Hair follicle dermal papilla cell (primary cell): ENCODE measurements around the gene PCDHGA2. TPM values are rescaled to one million over a fixed set of nuclear protein-coding genes. Genes with fewer than 3 reads are reported as not detected.

Experiments used
- total RNA-seq: library from RNA; depleted of rRNA; stranded (reverse); fragments of >200 nt; gene quantifications from 2 replicates; pipeline ENCODE4 v1.2.3, GENCODE V29; 2012

PCDHGA2 gene
- 4.2 and 6.0 TPM in 2 replicates for total RNA-seq

GRCh38 chr5:141338538-141339306, at the start of gene PCDHGA2:
TSS of gene PCDHGA2 (plus strand) at chr5:141338760.

GRCh38 chr5:141303756-141304155, 34.8 kb upstream of the PCDHGA2 start, which contains the start of gene SLC25A2:
TSS of gene SLC25A2 (minus strand) at chr5:141304049. CDS start at chr5:141303865, 184 bp downstream.

GRCh38 chr5:141320225-141321169, 18.1 kb upstream of the PCDHGA2 start, which contains the start of gene TAF7:
TSS of gene TAF7 (minus strand) at chr5:141320784. CDS start at chr5:141320044, 740 bp downstream.

GRCh38 chr5:141330299-141331080, 8.1 kb upstream of the PCDHGA2 start, which contains the start of gene PCDHGA1:
TSS of gene PCDHGA1 (plus strand) at chr5:141330514.

GRCh38 chr5:141343242-141343952, 4.8 kb downstream of the PCDHGA2 start, which contains the start of gene PCDHGA3:
TSS of gene PCDHGA3 (plus strand) at chr5:141343829. CDS start at chr5:141344034, 205 bp downstream.

GRCh38 chr5:141349917-141350619, 11.5 kb downstream of the PCDHGA2 start, which contains the start of gene PCDHGB1:
TSS of gene PCDHGB1 (plus strand) at chr5:141350099. CDS start at chr5:141350261, 162 bp downstream.

GRCh38 chr5:141354900-141355469, 16.4 kb downstream of the PCDHGA2 start, which contains the start of gene PCDHGA4:
TSS of gene PCDHGA4 (plus strand) at chr5:141355021. CDS start at chr5:141355108, 87 bp downstream.

GRCh38 chr5:141359790-141360426, 21.3 kb downstream of the PCDHGA2 start, which contains the start of gene PCDHGB2:
TSS of gene PCDHGB2 (plus strand) at chr5:141359994. CDS start at chr5:141360136, 142 bp downstream.

GRCh38 chr5:141363952-141364660, 25.5 kb downstream of the PCDHGA2 start, which contains the start of gene PCDHGA5:
TSS of gene PCDHGA5 (plus strand) at chr5:141364162. CDS start at chr5:141364331, 169 bp downstream.

GRCh38 chr5:141369994-141370848, 31.7 kb downstream of the PCDHGA2 start, which contains the start of gene PCDHGB3:
TSS of gene PCDHGB3 (plus strand) at chr5:141370242. CDS start at chr5:141370395, 153 bp downstream.

GRCh38 chr5:141373673-141374317, 35.2 kb downstream of the PCDHGA2 start, which contains the start of gene PCDHGA6:
TSS of gene PCDHGA6 (plus strand) at chr5:141373891. CDS start at chr5:141374084, 193 bp downstream.

GRCh38 chr5:141382469-141383294, 44.1 kb downstream of the PCDHGA2 start, which contains the start of gene PCDHGA7:
TSS of gene PCDHGA7 (plus strand) at chr5:141382742. CDS start at chr5:141382900, 158 bp downstream.

GRCh38 chr5:141387557-141388311, 49.2 kb downstream of the PCDHGA2 start, which contains the start of gene PCDHGB4:
TSS of gene PCDHGB4 (plus strand) at chr5:141387698. CDS start at chr5:141387885, 187 bp downstream.

GRCh38 chr5:141392429-141393198, 54.1 kb downstream of the PCDHGA2 start, which contains the start of gene PCDHGA8:
TSS of gene PCDHGA8 (plus strand) at chr5:141392633. CDS start at chr5:141392814, 181 bp downstream.

